Right kidney (tissue), 1 donor: ENCODE data around the gene BAZ1A.
"Not testable (repeated sequence)": the region's sequence is repeated elsewhere in the genome, so short reads cannot be mapped to it uniquely, and the experiment has no call there.

Experiments
- DNase-seq: peaks from one replicate; pipeline ENCODE4 v3.0.0-alpha.2; 2016

The BAZ1A gene

GRCh38 chr14:34785223-34786006 lies 89.7 kb downstream of the BAZ1A start:
- DNase-seq = no peak

DNA sequence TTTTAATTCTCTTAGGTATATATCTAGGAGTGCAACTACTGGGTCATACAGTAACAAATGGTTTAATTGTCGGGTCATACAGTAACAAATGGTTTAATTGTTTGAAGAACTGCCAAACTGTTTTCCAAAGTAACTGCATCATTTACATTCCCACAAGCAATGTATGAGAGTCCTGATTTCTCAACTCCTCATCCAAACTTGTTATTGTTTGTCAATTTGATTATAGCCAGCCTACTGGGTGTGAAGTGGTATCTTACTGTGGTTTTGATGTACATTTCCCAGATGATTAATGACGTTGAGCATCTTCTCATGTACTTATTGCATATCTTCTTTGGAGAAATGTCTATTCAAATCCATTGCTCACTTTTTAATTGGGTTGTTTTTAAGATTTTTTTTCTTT lies 93.1 kb downstream of the BAZ1A start:
- no peak for DNase-seq

- no peak for DNase-seq
Measured at GRCh38 chr14:34781242-34781641, 93.9 kb downstream of the BAZ1A start.

DNA sequence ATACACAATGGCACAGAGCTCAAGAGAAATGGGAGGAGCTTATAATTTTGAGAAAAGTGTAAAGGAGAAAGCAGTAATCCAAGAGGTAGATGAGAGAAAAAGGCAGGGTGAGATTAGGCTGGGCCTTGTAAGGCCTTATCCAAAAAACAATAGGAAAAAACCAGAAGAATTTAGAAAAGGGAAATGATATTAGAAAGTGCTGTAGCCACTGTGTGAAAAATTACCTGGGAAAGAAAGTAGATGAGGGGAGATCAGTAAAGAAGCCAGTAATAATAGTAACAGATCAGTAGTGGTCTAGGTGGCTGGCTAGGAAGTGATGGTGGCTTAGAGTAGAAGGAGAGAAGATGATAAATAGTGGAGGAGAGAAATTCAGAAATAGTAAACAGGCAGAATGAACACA lies 94.5 kb downstream of the BAZ1A start:
- no peak for DNase-seq

- no peak for DNase-seq
Measured at GRCh38 chr14:34778744-34779143, 96.4 kb downstream of the BAZ1A start.

GRCh38 chr14:34776611-34777010 lies 98.5 kb downstream of the BAZ1A start:
- no peak for DNase-seq

DNA sequence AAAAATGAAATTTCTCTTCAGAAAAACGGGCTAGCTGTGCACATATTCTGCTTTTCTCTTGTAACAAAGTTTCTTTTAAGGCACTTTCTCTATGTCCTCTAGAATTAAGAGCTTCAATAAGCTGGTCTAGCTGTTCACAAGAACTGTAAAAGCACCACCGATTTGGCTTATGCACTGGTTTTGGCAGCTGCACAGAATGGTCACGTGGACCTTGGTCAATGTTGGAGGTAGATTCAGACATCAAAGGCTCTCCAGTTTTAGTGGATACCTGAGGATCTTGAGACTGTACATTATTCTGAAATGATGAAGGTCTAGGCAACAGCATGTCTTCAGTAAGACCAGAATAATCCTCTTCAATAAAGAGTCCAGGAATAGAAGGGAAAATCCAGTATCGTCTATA lies 99.2 kb downstream of the BAZ1A start:
- no peak for DNase-seq

DNA sequence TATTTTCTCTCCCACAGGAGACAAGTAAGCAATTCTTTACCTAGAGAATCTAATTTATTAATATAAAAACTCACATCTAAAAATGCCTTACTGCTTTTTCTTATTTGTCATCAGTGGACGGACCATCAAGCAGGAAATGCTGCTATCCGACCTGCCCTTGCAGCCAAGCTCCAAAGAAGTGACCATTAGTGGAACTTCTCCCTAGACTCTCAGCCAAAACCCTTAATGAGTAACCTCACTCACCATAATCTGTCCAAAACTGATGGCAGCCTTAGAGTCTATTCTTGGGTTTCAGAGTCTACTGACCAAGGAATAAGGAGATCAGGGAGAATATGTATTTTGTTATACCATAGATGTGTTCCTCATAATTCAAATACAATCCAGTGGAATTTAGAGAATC lies 99.8 kb downstream of the BAZ1A start:
- DNase-seq = no peak

GRCh38 chr14:34770901-34771300 lies 104.3 kb downstream of the BAZ1A start:
- no peak for DNase-seq

GRCh38 chr14:34766606-34767005 lies 108.6 kb downstream of the BAZ1A start:
- no peak for DNase-seq

- no peak for DNase-seq
Measured at GRCh38 chr14:34766060-34766459, 109.1 kb downstream of the BAZ1A start.

DNA sequence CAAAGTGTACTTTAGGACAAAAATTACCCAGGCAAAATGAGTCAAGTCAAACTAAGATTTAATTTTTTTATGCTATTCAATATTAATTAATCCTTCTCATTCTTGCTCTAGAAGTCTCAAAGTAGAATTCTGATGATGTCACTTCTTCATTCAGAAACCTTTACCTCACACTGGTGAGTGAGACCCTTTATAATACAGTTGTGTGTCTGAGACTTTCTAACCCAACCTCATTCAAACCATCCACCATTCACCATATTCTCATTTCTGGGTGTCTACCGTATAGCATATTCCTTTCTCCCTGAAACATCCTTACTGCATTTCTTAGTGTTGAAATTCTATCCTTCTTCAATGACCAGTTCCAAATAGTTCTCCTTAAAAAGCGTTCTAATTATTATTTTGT lies 119.9 kb downstream of the BAZ1A start:
- DNase-seq = no peak

- DNase-seq = no peak
Measured at GRCh38 chr14:34754687-34755086, 120.5 kb downstream of the BAZ1A start.

GRCh38 chr14:34750670-34751069 lies 124.5 kb downstream of the BAZ1A start:
- no peak for DNase-seq

DNA sequence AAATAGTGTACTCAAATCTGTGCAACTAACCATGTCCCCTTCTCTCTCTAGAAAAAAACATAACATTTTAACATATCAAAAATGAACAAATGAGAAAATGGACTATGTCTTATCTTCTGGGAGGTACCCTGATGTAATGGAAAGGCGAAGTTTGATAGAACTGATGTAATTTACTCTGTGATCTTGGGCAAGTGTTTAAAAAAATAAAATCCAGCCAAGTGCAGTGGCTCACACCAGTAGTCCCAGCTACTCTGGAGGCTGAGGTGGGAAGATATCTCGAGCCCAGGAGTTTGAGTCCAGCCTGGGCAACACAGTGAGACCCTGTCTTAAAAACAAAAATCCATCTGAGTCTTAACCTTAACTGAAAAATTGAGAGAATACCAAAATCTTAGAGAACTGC lies 124.9 kb downstream of the BAZ1A start:
- DNase-seq = no peak

GRCh38 chr14:34749408-34749807 lies 125.8 kb downstream of the BAZ1A start:
- DNase-seq = no peak

- no peak for DNase-seq
Measured at GRCh38 chr14:34742270-34743115, 132.7 kb downstream of the BAZ1A start.

DNA sequence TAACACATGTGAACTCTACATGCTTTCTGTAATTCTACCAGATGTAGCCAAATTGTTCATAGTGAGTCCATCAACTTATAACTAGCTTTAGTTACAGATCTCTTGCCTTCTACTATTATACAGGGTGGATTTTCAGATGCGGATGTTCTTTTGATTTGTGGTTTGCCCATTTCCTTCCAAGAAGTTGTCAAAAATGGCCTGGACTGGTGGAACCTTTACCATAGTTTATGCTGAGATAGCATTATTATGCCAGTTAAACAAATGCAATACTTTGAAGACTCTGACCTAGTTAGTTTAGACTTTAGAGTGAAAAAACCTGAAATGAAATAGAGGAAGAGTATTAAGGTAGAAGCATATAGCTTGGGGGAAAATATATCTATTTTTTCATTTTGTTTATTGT lies 133.3 kb downstream of the BAZ1A start:
- DNase-seq = no peak

DNA sequence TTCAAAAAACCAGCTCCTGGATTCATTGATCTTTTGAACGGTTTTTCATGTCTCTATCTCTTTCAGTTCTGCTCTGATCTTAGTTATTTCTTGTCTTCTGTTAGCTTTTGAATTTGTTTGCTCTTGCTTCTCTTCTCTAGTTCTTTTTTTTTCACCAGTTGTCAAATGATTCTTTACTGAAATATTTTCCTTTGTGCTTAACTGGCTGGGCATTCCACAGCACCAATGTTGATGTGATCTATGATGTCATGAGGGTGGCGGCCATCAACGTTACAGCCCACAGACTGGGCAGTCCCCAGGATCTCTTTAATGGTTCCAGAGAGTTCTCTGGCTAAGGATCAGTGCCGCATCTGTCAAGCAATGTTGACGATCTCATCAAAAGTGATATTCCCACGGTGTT lies 135.0 kb downstream of the BAZ1A start:
- DNase-seq = not testable (repeated sequence)

- not testable (repeated sequence) for DNase-seq
Measured at GRCh38 chr14:34737079-34737478, 138.1 kb downstream of the BAZ1A start.

- DNase-seq = no peak
Measured at GRCh38 chr14:34733245-34733644, 141.9 kb downstream of the BAZ1A start.

- no peak for DNase-seq
Measured at GRCh38 chr14:34732802-34733201, 142.4 kb downstream of the BAZ1A start.

DNA sequence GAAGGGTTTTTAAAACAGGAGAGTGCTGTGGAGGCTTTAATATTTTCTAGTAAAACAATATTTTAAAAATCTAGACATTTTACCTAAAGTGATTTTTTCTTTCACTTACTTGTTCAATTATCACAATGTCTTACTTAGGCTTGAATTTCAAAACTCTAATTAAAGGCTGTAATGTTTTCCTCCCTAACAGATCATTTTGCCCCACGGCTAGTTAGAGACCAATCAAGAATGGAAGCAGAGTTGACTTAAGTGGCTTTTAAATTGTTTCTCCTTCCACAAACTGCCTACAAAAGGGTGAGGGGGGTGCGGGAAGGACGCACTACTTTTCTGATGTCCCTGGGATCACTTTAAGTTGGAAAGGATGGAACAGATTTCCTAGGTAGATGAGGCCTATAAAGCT lies 151.3 kb downstream of the BAZ1A start:
- no peak for DNase-seq
